Endothelial cell (in vitro differentiated cells): ENCODE measurements around the gene TMEM178A. TPM values are rescaled to one million over a fixed set of nuclear protein-coding genes. Genes with fewer than 3 reads are reported as not detected.

Experiments used
- DNase-seq: peaks from one replicate; pipeline ENCODE4 v3.0.0; 2021; ENCODE audit warnings: low spot score
- H3K27ac Mint-ChIP-seq: one replicate; pipeline ENCODE4 v1.8.0; 2021; ENCODE audit warnings: mixed read lengths, inconsistent platforms; ENCODE audit not compliant: unreplicated experiment
- H3K27me3 Mint-ChIP-seq: one replicate; pipeline ENCODE4 v1.8.0; 2021; ENCODE audit warnings: mild to moderate bottlenecking, moderate library complexity, mixed read lengths, inconsistent platforms; ENCODE audit not compliant: unreplicated experiment
- H3K36me3 Mint-ChIP-seq: one replicate; pipeline ENCODE4 v1.8.0; 2021; ENCODE audit warnings: mild to moderate bottlenecking, low read depth, mixed read lengths, inconsistent platforms; ENCODE audit not compliant: unreplicated experiment
- H3K4me1 Mint-ChIP-seq: one replicate; pipeline ENCODE4 v1.8.0; 2021; ENCODE audit warnings: mild to moderate bottlenecking, mixed read lengths, inconsistent platforms; ENCODE audit not compliant: unreplicated experiment
- H3K4me3 Mint-ChIP-seq: one replicate; pipeline ENCODE4 v1.8.0; 2021; ENCODE audit warnings: mild to moderate bottlenecking, mixed read lengths, inconsistent platforms; ENCODE audit not compliant: unreplicated experiment
- H3K9me3 Mint-ChIP-seq: one replicate; pipeline ENCODE4 v1.8.0; 2021; ENCODE audit warnings: mixed read lengths, inconsistent platforms; ENCODE audit not compliant: unreplicated experiment
- CTCF ChIP-seq: fragments of 200-600 bp; sonication (generic); IDR thresholded peaks from one replicate; pipeline ENCODE4 v1.5.0; 2021; ENCODE audit warnings: antibody characterized with exemption; ENCODE audit not compliant: unreplicated experiment
- total RNA-seq: library from RNA; stranded (reverse); fragmentation: NEBNext Ultra II Directional; extraction: Animal tissue kit (Norgen Biotek cat#: 25700); gene quantifications from one replicate; pipeline ENCODE4 v1.2.1, GENCODE V29; 2021; ENCODE audit not compliant: unreplicated experiment

Gene TMEM178A
- total RNA-seq, 1 donor from 2014 or later = 4.8 TPM

- no peak for DNase-seq
Measured at GRCh38 chr2:39735648-39736047, 69.9 kb downstream of the TMEM178A start.

GRCh38 chr2:39736640-39737039, 70.9 kb downstream of the TMEM178A start:
- no peak overlapping the region for H3K4me3 Mint-ChIP-seq
- no peak for TF ChIP-seq CTCF
- DNase-seq = no peak
- no peaks in the 10 kb centered on the region for H3K9me3 Mint-ChIP-seq
- no peaks in the 10 kb centered on the region for H3K27me3 Mint-ChIP-seq
- H3K27ac Mint-ChIP-seq = no peak overlapping the region
- H3K4me1 Mint-ChIP-seq = peaks cover 15% of the 10 kb centered on the region
- peaks cover 5% of the 10 kb centered on the region for H3K36me3 Mint-ChIP-seq

More at GRCh38 chr2:39735648-39736047, 69.9 kb downstream of the TMEM178A start:
- TF ChIP-seq CTCF = no peak
- Mint-ChIP-seq H3K27ac (no peak overlapping the region), H3K4me1 (peaks cover 15% of the 10 kb centered on the region), H3K4me3 (no peak overlapping the region), H3K36me3 (peaks cover 8% of the 10 kb centered on the region), H3K9me3 (no peaks in the 10 kb centered on the region), H3K27me3 (no peaks in the 10 kb centered on the region)

GRCh38 chr2:39737661-39738060, 71.9 kb downstream of the TMEM178A start:
- Mint-ChIP-seq H3K4me1 (peaks cover 15% of the 10 kb centered on the region), H3K36me3 (peaks cover 5% of the 10 kb centered on the region), H3K9me3 (no peaks in the 10 kb centered on the region), H3K27me3 (no peaks in the 10 kb centered on the region), H3K27ac (peak overlapping the region; percentile 49), H3K4me3 (no peak overlapping the region)
- TF ChIP-seq CTCF = no peak
- DNase-seq = no peak

GRCh38 chr2:39738936-39739335, 73.2 kb downstream of the TMEM178A start:
- TF ChIP-seq CTCF = no peak
- Mint-ChIP-seq H3K9me3 (no peaks in the 10 kb centered on the region), H3K4me3 (no peak overlapping the region), H3K4me1 (peaks cover 15% of the 10 kb centered on the region), H3K36me3 (peaks cover 5% of the 10 kb centered on the region), H3K27ac (no peak overlapping the region), H3K27me3 (no peaks in the 10 kb centered on the region)
- no peak for DNase-seq

GRCh38 chr2:39739386-39739785, 73.7 kb downstream of the TMEM178A start:
- TF ChIP-seq CTCF = no peak
- Mint-ChIP-seq H3K27ac (no peak overlapping the region), H3K4me1 (peaks cover 15% of the 10 kb centered on the region), H3K27me3 (no peaks in the 10 kb centered on the region), H3K9me3 (no peaks in the 10 kb centered on the region), H3K36me3 (peaks cover 5% of the 10 kb centered on the region), H3K4me3 (no peak overlapping the region)
- no peak for DNase-seq
